ENCODE results near the gene PHETA1. TPM values are rescaled to one million over a fixed set of nuclear protein-coding genes. Genes with fewer than 3 reads are reported as not detected.
"Not testable (repeated sequence)": the region's sequence is repeated elsewhere in the genome, so short reads cannot be mapped to it uniquely, and the experiment has no call there.

Gene PHETA1
- total RNA-seq, 2 experiments from 2014 or later = 2.8 to 3.4 TPM

GRCh38 chr12:111347891-111348644, 20.8 kb downstream of the PHETA1 start:
- ATAC-seq = no peak
- no peaks in the 10 kb centered on the region for H3K27me3 Mint-ChIP-seq
- H3K9me3 Mint-ChIP-seq (ENCODE audit: low read depth) = peaks cover 9% of the 10 kb centered on the region
- H3K27ac Mint-ChIP-seq = no peak overlapping the region
- CTCF ChIA-PET = no interaction called here
- H3K4me3 Mint-ChIP-seq = no peak overlapping the region
- H3K36me3 Mint-ChIP-seq = peaks cover 1% of the 10 kb centered on the region
- H3K4me1 Mint-ChIP-seq = no peaks in the 10 kb centered on the region
- no peak for DNase-seq

GRCh38 chr12:111344254-111344875, 24.5 kb downstream of the PHETA1 start:
- Mint-ChIP-seq H3K4me1 (no peaks in the 10 kb centered on the region), H3K36me3 (peaks cover 1% of the 10 kb centered on the region), H3K27ac (no peak overlapping the region), H3K4me3 (no peak overlapping the region), H3K9me3 (ENCODE audit: low read depth) (peaks cover 9% of the 10 kb centered on the region), H3K27me3 (peaks cover 3% of the 10 kb centered on the region)
- DNase-seq (no peak), ATAC-seq (no peak)
- CTCF ChIA-PET = no interaction called here

GRCh38 chr12:111343181-111343580, 25.7 kb downstream of the PHETA1 start:
- CTCF ChIA-PET = no interaction called here
- Mint-ChIP-seq H3K9me3 (ENCODE audit: low read depth) (no peaks in the 10 kb centered on the region), H3K4me1 (no peaks in the 10 kb centered on the region), H3K27me3 (peaks cover 5% of the 10 kb centered on the region), H3K36me3 (peaks cover 1% of the 10 kb centered on the region), H3K4me3 (no peak overlapping the region), H3K27ac (no peak overlapping the region)
- ATAC-seq (no peak), DNase-seq (no peak)

- H3K9me3 Mint-ChIP-seq (ENCODE audit: low read depth) = no peaks in the 10 kb centered on the region
- DNase-seq (no peak), ATAC-seq (no peak)
- CTCF ChIA-PET = no interaction called here
- no peak overlapping the region for H3K27ac Mint-ChIP-seq
- H3K36me3 Mint-ChIP-seq = no peaks in the 10 kb centered on the region
- peaks cover 5% of the 10 kb centered on the region for H3K27me3 Mint-ChIP-seq
- no peak overlapping the region for H3K4me3 Mint-ChIP-seq
- H3K4me1 Mint-ChIP-seq = no peaks in the 10 kb centered on the region
Observed at GRCh38 chr12:111342376-111342775, 26.5 kb downstream of the PHETA1 start.

GRCh38 chr12:111341426-111342065, 27.3 kb downstream of the PHETA1 start:
- H3K27ac Mint-ChIP-seq = no peak overlapping the region
- CTCF ChIA-PET = no interaction called here

GRCh38 chr12:111340680-111341079, 28.2 kb downstream of the PHETA1 start:
- H3K4me3 Mint-ChIP-seq; ATAC-seq; H3K9me3 Mint-ChIP-seq (ENCODE audit: low read depth); H3K36me3 Mint-ChIP-seq; H3K27me3 Mint-ChIP-seq; DNase-seq; H3K4me1 Mint-ChIP-seq; CTCF ChIA-PET; H3K27ac Mint-ChIP-seq: not testable (repeated sequence)

More at GRCh38 chr12:111341426-111342065, 27.3 kb downstream of the PHETA1 start:
- ATAC-seq (no peak), DNase-seq (no peak)
- H3K4me3 Mint-ChIP-seq = no peak overlapping the region
- H3K9me3 Mint-ChIP-seq (ENCODE audit: low read depth) = no peaks in the 10 kb centered on the region
- no peaks in the 10 kb centered on the region for H3K4me1 Mint-ChIP-seq
- H3K36me3 Mint-ChIP-seq = no peaks in the 10 kb centered on the region
- H3K27me3 Mint-ChIP-seq = peaks cover 5% of the 10 kb centered on the region

- H3K4me3 Mint-ChIP-seq = no peak overlapping the region
- DNase-seq (no peak), ATAC-seq (no peak)
- no peaks in the 10 kb centered on the region for H3K36me3 Mint-ChIP-seq
- H3K27me3 Mint-ChIP-seq = peaks cover 5% of the 10 kb centered on the region
- H3K27ac Mint-ChIP-seq = no peak overlapping the region
- H3K9me3 Mint-ChIP-seq (ENCODE audit: low read depth) = no peaks in the 10 kb centered on the region
- H3K4me1 Mint-ChIP-seq = no peaks in the 10 kb centered on the region
- CTCF ChIA-PET = no interaction called here
Observed at GRCh38 chr12:111340231-111340630, 28.7 kb downstream of the PHETA1 start.

- DNase-seq (no peak), ATAC-seq (no peak)
- Mint-ChIP-seq H3K27ac (no peak overlapping the region), H3K4me1 (no peaks in the 10 kb centered on the region), H3K36me3 (no peaks in the 10 kb centered on the region), H3K27me3 (peaks cover 5% of the 10 kb centered on the region), H3K4me3 (no peak overlapping the region), H3K9me3 (ENCODE audit: low read depth) (no peaks in the 10 kb centered on the region)
- CTCF ChIA-PET = interaction anchor here (1.1 kb wide), 1 partner anchor 41 kb away, joined by 3 read pairs; no protein-coding TSS in a partner anchor
Observed at GRCh38 chr12:111339321-111339938, 29.5 kb downstream of the PHETA1 start.

- H3K36me3 Mint-ChIP-seq = no peaks in the 10 kb centered on the region
- CTCF ChIA-PET = no interaction called here
- no peaks in the 10 kb centered on the region for H3K9me3 Mint-ChIP-seq (ENCODE audit: low read depth)
- ATAC-seq = no peak
- H3K27me3 Mint-ChIP-seq = peaks cover 5% of the 10 kb centered on the region
- H3K4me3 Mint-ChIP-seq = no peak overlapping the region
- H3K4me1 Mint-ChIP-seq = no peaks in the 10 kb centered on the region
- no peak for DNase-seq
- no peak overlapping the region for H3K27ac Mint-ChIP-seq
Observed at GRCh38 chr12:111338096-111338495, 30.8 kb downstream of the PHETA1 start.

- H3K27ac Mint-ChIP-seq = no peak overlapping the region
- H3K9me3 Mint-ChIP-seq (ENCODE audit: low read depth) = no peaks in the 10 kb centered on the region
- no peak for ATAC-seq
- H3K4me3 Mint-ChIP-seq = no peak overlapping the region
- peaks cover 8% of the 10 kb centered on the region for H3K27me3 Mint-ChIP-seq
- H3K36me3 Mint-ChIP-seq = no peaks in the 10 kb centered on the region
- CTCF ChIA-PET = no interaction called here
- DNase-seq = no peak
- no peaks in the 10 kb centered on the region for H3K4me1 Mint-ChIP-seq
Observed at GRCh38 chr12:111337371-111337770, 31.5 kb downstream of the PHETA1 start.

GRCh38 chr12:111336411-111336810, 32.5 kb downstream of the PHETA1 start:
- not testable (repeated sequence) for H3K27ac Mint-ChIP-seq; ATAC-seq; H3K4me3 Mint-ChIP-seq; H3K4me1 Mint-ChIP-seq; DNase-seq; H3K36me3 Mint-ChIP-seq; H3K9me3 Mint-ChIP-seq (ENCODE audit: low read depth)
- H3K27me3 Mint-ChIP-seq = peaks cover 11% of the 10 kb centered on the region
- CTCF ChIA-PET = interaction anchor here (1.1 kb wide), 1 partner anchor 60 kb away, joined by 4 read pairs; no protein-coding TSS in a partner anchor

GRCh38 chr12:111335811-111336210, 33.1 kb downstream of the PHETA1 start:
- no peak for ATAC-seq
- Mint-ChIP-seq H3K4me1 (no peaks in the 10 kb centered on the region), H3K27ac (no peak overlapping the region), H3K4me3 (no peak overlapping the region), H3K27me3 (peaks cover 11% of the 10 kb centered on the region), H3K36me3 (no peaks in the 10 kb centered on the region), H3K9me3 (ENCODE audit: low read depth) (no peaks in the 10 kb centered on the region)
- DNase-seq = no peak
- CTCF ChIA-PET = interaction anchor here (1.1 kb wide), 1 partner anchor 61 kb away, joined by 4 read pairs; no protein-coding TSS in a partner anchor

- H3K9me3 Mint-ChIP-seq (ENCODE audit: low read depth); H3K4me3 Mint-ChIP-seq; H3K27ac Mint-ChIP-seq; H3K36me3 Mint-ChIP-seq; DNase-seq; ATAC-seq; H3K27me3 Mint-ChIP-seq; H3K4me1 Mint-ChIP-seq: not testable (repeated sequence)
- CTCF ChIA-PET = interaction anchor here (1.0 to 1.1 kb wide), 2 partner anchors 62 to 117 kb away, joined by 3 to 4 read pairs; no protein-coding TSS in a partner anchor
Observed at GRCh38 chr12:111335301-111335700, 33.6 kb downstream of the PHETA1 start.

Data from activated CD8-positive, alpha-beta memory T cell treated with anti-CD3 and anti-CD28 coated beads, Interleukin-2, amount 10 ng/mL, durations not matched to agents 7 days and 5 days (primary cell).